Spinal cord (tissue), 10 donors: Measurements from ENCODE around the gene CADM1. TPM values are rescaled to one million over a fixed set of nuclear protein-coding genes. Genes with fewer than 3 reads are reported as not detected.
A peak's percentile ranks its signal among the peaks of the same experiment; 100 is the strongest.

ENCODE experiments used
- DNase-seq, 6 donors: peaks; one replicate each; pipeline versions ENCODE4 v3.0.0 to v3.0.0-alpha.2; 2013 to 2015; ENCODE audit warnings: low spot score in 6 of 6, low read depth in 4 of 6
- H3K27ac ChIP-seq: one replicate; pipeline ENCODE4 v1.5.1; 2013; ENCODE audit warnings: low read depth, low read length, control low read depth
- H3K27me3 ChIP-seq: one replicate; pipeline ENCODE4 v1.6.1; 2013; ENCODE audit warnings: low read length; ENCODE audit not compliant: control insufficient read depth, insufficient read depth
- H3K36me3 ChIP-seq: one replicate; pipeline ENCODE4 v1.6.1; 2013; ENCODE audit warnings: low read length; ENCODE audit not compliant: control insufficient read depth, insufficient read depth
- H3K4me1 ChIP-seq: one replicate; pipeline ENCODE4 v1.6.1; 2013; ENCODE audit warnings: low read length; ENCODE audit not compliant: control insufficient read depth, insufficient read depth
- H3K4me3 ChIP-seq: one replicate; pipeline ENCODE4 v1.5.1; 2013; ENCODE audit warnings: low read depth, low read length, control low read depth
- H3K9me3 ChIP-seq: one replicate; pipeline ENCODE4 v1.6.1; 2013; ENCODE audit warnings: low read length; ENCODE audit not compliant: control insufficient read depth, insufficient read depth
- WGBS: methylation state at CpG from one replicate; pipeline ENCODE4 v1.1.5; 2013; ENCODE audit warnings: missing lambda C conversion rate; ENCODE audit not compliant: insufficient coverage; 5-methylcytosine and 5-hydroxymethylcytosine counted together
- polyA plus RNA-seq, 2 donors: library from polyadenylated mRNA; unstranded; fragments of 120-200 nt; gene quantifications; one replicate each; pipeline ENCODE4 v1.2.1, GENCODE V29; 2013; ENCODE audit not compliant: insufficient read length in 2 of 2
- total RNA-seq, 2 donors: library from RNA; depleted of rRNA in 1 of 2; stranded (reverse); fragments of 120-200 nt in 1 of 2; fragments of >200 nt in 1 of 2; gene quantifications; one replicate each; pipeline versions ENCODE4 v1.2.3 to v1.2.4, GENCODE V29; 2013 to 2014
- donor health status: healthy.

CADM1 gene
- total and polyA plus RNA-seq, 4 donors: 106 to 180 (median 132) TPM

- H3K27ac ChIP-seq: no peak overlapping the region
- DNase-seq: no peak
- no peaks in the 10 kb centered on the region for H3K27me3 ChIP-seq
- peaks cover 8% of the 10 kb centered on the region for H3K4me1 ChIP-seq
- no peaks in the 10 kb centered on the region for H3K9me3 ChIP-seq
- no peaks in the 10 kb centered on the region for H3K36me3 ChIP-seq
- no peak overlapping the region for H3K4me3 ChIP-seq
- no CpG with 5 or more reads among the region's 1 CpG for WGBS
Measured at GRCh38 chr11:115242982-115243381, 261.2 kb downstream of the CADM1 start.

GRCh38 chr11:115241899-115242298, 262.3 kb downstream of the CADM1 start:
- DNase-seq: no peak
- 92% methylated on average over 2 of the region's 4 CpGs for WGBS
- Histone ChIP-seq H3K4me3 (no peak overlapping the region), H3K4me1 (peaks cover 8% of the 10 kb centered on the region), H3K27me3 (no peaks in the 10 kb centered on the region), H3K9me3 (no peaks in the 10 kb centered on the region), H3K27ac (no peak overlapping the region), H3K36me3 (no peaks in the 10 kb centered on the region)

GRCh38 chr11:115238791-115239190, 265.4 kb downstream of the CADM1 start:
- H3K4me3 ChIP-seq: no peak overlapping the region
- H3K27me3 ChIP-seq: no peaks in the 10 kb centered on the region
- no peaks in the 10 kb centered on the region for H3K36me3 ChIP-seq
- no peaks in the 10 kb centered on the region for H3K9me3 ChIP-seq
- H3K4me1 ChIP-seq: peaks cover 2% of the 10 kb centered on the region
- no CpG with 5 or more reads among the region's 2 CpGs for whole genome bisulfite sequencing
- H3K27ac ChIP-seq: no peak overlapping the region
- no peak for DNase-seq

- Histone ChIP-seq H3K9me3 (no peaks in the 10 kb centered on the region), H3K4me3 (no peak overlapping the region), H3K36me3 (no peaks in the 10 kb centered on the region), H3K27ac (no peak overlapping the region), H3K27me3 (no peaks in the 10 kb centered on the region), H3K4me1 (peaks cover 2% of the 10 kb centered on the region)
- WGBS: no CpG with 5 or more reads among the region's 4 CpGs
- DNase-seq: no peak
Measured at GRCh38 chr11:115238086-115238485, 266.1 kb downstream of the CADM1 start.

- H3K27ac ChIP-seq: no peak overlapping the region
- no CpG with 5 or more reads among the region's 3 CpGs for WGBS
- no peak for DNase-seq
- H3K4me3 ChIP-seq: no peak overlapping the region
- H3K4me1 ChIP-seq: peaks cover 2% of the 10 kb centered on the region
- no peaks in the 10 kb centered on the region for H3K27me3 ChIP-seq
- H3K9me3 ChIP-seq: no peaks in the 10 kb centered on the region
- no peaks in the 10 kb centered on the region for H3K36me3 ChIP-seq
Measured at GRCh38 chr11:115237578-115237977, 266.6 kb downstream of the CADM1 start.

- DNase-seq: no peak
- H3K36me3 ChIP-seq: no peaks in the 10 kb centered on the region
- H3K9me3 ChIP-seq: no peaks in the 10 kb centered on the region
- no peaks in the 10 kb centered on the region for H3K4me1 ChIP-seq
- H3K27me3 ChIP-seq: no peaks in the 10 kb centered on the region
- WGBS: no CpG with 5 or more reads among the region's 4 CpGs
- no peak overlapping the region for H3K27ac ChIP-seq
- H3K4me3 ChIP-seq: no peak overlapping the region
Measured at GRCh38 chr11:115234794-115235193, 269.4 kb downstream of the CADM1 start.

- Histone ChIP-seq H3K36me3 (no peaks in the 10 kb centered on the region), H3K9me3 (no peaks in the 10 kb centered on the region), H3K27me3 (no peaks in the 10 kb centered on the region), H3K4me3 (no peak overlapping the region), H3K27ac (no peak overlapping the region), H3K4me1 (no peaks in the 10 kb centered on the region)
- WGBS: 69% methylated on average over 1 of the region's 2 CpGs
- peak in 1 of 6 donors; percentile 17 for DNase-seq
Measured at GRCh38 chr11:115226556-115226955, 277.7 kb downstream of the CADM1 start.

GRCh38 chr11:115224551-115224950, 279.7 kb downstream of the CADM1 start:
- no peaks in the 10 kb centered on the region for H3K36me3 ChIP-seq
- 72% methylated on average over 4 of the region's 4 CpGs for WGBS
- no peak overlapping the region for H3K27ac ChIP-seq
- H3K4me1 ChIP-seq: no peaks in the 10 kb centered on the region
- DNase-seq: peak in 1 of 6 donors; percentile 19
- H3K27me3 ChIP-seq: no peaks in the 10 kb centered on the region
- H3K9me3 ChIP-seq: no peaks in the 10 kb centered on the region
- no peak overlapping the region for H3K4me3 ChIP-seq

GRCh38 chr11:115222863-115223530, 281.2 kb downstream of the CADM1 start:
- no peak overlapping the region for H3K4me3 ChIP-seq
- DNase-seq: no peak
- no peak overlapping the region for H3K27ac ChIP-seq
- H3K4me1 ChIP-seq: no peaks in the 10 kb centered on the region
- no peaks in the 10 kb centered on the region for H3K9me3 ChIP-seq
- no peaks in the 10 kb centered on the region for H3K36me3 ChIP-seq
- WGBS: no CpG with 5 or more reads among the region's 5 CpGs
- H3K27me3 ChIP-seq: no peaks in the 10 kb centered on the region

- Histone ChIP-seq H3K36me3 (no peaks in the 10 kb centered on the region), H3K4me1 (no peaks in the 10 kb centered on the region), H3K4me3 (no peak overlapping the region), H3K27ac (no peak overlapping the region), H3K9me3 (no peaks in the 10 kb centered on the region), H3K27me3 (no peaks in the 10 kb centered on the region)
- DNase-seq: no peak
- WGBS: 50% methylated on average over 1 of the region's 5 CpGs
Measured at GRCh38 chr11:115222218-115222862, 281.9 kb downstream of the CADM1 start.
